HCT116 (cell line): ENCODE results near the gene TRIM31.

Experiments
- CTCF ChIP-seq, 3 experiments: fragments of 200-600 bp in 1 of 3; sonication (generic) in 1 of 3; IDR thresholded peaks in 2 of 3; conservative IDR thresholded peaks in 1 of 3; 2 replicates each; pipeline ENCODE4 v1.5.1; 2012 to 2017; ENCODE audit warnings: low read depth in 2 of 3, low read length in 2 of 3, antibody characterized with exemption in 1 of 3, borderline replicate concordance in 1 of 3, control low read depth in 1 of 3, mild to moderate bottlenecking in 1 of 3, mixed read lengths in 1 of 3, mixed run types in 1 of 3, moderate library complexity in 1 of 3; ENCODE audit not compliant: insufficient read depth in 1 of 3
- EZH2 ChIP-seq: fragments of 200-600 bp; sonication (generic); IDR thresholded peaks from 2 replicates; pipeline ENCODE4 v1.6.1; 2017; ENCODE audit warnings: antibody characterized with exemption, mixed run types
- SIN3A ChIP-seq: IDR thresholded peaks from 2 replicates; pipeline ENCODE4 v1.6.1; 2012; ENCODE audit warnings: low read depth

GRCh38 chr6:30077218-30077617, 35.7 kb downstream of the TRIM31 start:
- TF ChIP-seq SIN3A: no peak
- TF ChIP-seq EZH2: no peak
- TF ChIP-seq CTCF (IDR thresholded peaks at IDR 0.05 in 2 of 3, conservative IDR thresholded peaks at IDR 0.05 in 1 of 3; ENCODE audit: borderline replicate concordance in 1 of 3, insufficient read depth in 1 of 3, low read depth in 2 of 3, low read length in 2 of 3): no peak
